ENCODE results near the gene CKMT1B. TPM values are rescaled to one million over a fixed set of nuclear protein-coding genes. Genes with fewer than 3 reads are reported as not detected.
"Not testable (repeated sequence)": the region's sequence is repeated elsewhere in the genome, so short reads cannot be mapped to it uniquely, and the experiment has no call there.

Gene CKMT1B
- total RNA-seq (ENCODE audit: low replicate concordance), result 41.2 and 73.2 TPM in 2 replicates
- long read RNA-seq, transcript CKMT1B-201 (10 exons, 1,779 nt), result major isoform, 224 of 342 reads
- long read RNA-seq, transcript CKMT1B-207 (9 exons, 1,747 nt), result minor isoform, 46 of 342 reads
- long read RNA-seq, partial matches to known transcripts, result 9 of 342 reads
- long read RNA-seq, other reads (novel, unspliced or antisense), result 63 of 342 reads

- not testable (repeated sequence) for H3K27ac Mint-ChIP-seq; H3K36me3 Mint-ChIP-seq; H3K27me3 Mint-ChIP-seq; H3K4me3 Mint-ChIP-seq; DNase-seq (ENCODE audit: extremely low spot score, unreplicated experiment); H3K9me3 Mint-ChIP-seq; H3K4me1 Mint-ChIP-seq (ENCODE audit: unreplicated experiment)
Observed at GRCh38 chr15:43593328-43594190, at the start of gene CKMT1B. Gene CKMT1B (plus strand): TSS chr15:43594027. CDS start chr15:43594219, 192 bp downstream.

- no peaks in the 10 kb centered on the region for H3K4me1 Mint-ChIP-seq (ENCODE audit: unreplicated experiment)
- no peak overlapping the region for H3K4me3 Mint-ChIP-seq
Observed at GRCh38 chr15:43544266-43544665, 49.6 kb upstream of the CKMT1B start.

GRCh38 chr15:43545426-43545825, 48.4 kb upstream of the CKMT1B start:
- DNase-seq (ENCODE audit: extremely low spot score, unreplicated experiment), result no peak
- Mint-ChIP-seq H3K4me3 (no peak overlapping the region), H3K4me1 (ENCODE audit: unreplicated experiment) (no peaks in the 10 kb centered on the region), H3K27ac (no peak overlapping the region), H3K27me3 (no peaks in the 10 kb centered on the region), H3K9me3 (no peaks in the 10 kb centered on the region), H3K36me3 (peaks cover 8% of the 10 kb centered on the region)
- TF ChIP-seq CTCF (conservative IDR thresholded peaks at IDR 0.05), result no peak

More at GRCh38 chr15:43544266-43544665, 49.6 kb upstream of the CKMT1B start:
- no peak for DNase-seq (ENCODE audit: extremely low spot score, unreplicated experiment)
- no peak for TF ChIP-seq CTCF (conservative IDR thresholded peaks at IDR 0.05)
- H3K27ac Mint-ChIP-seq, result no peak overlapping the region
- H3K27me3 Mint-ChIP-seq, result no peaks in the 10 kb centered on the region
- no peaks in the 10 kb centered on the region for H3K9me3 Mint-ChIP-seq
- peaks cover 8% of the 10 kb centered on the region for H3K36me3 Mint-ChIP-seq

- TF ChIP-seq CTCF (conservative IDR thresholded peaks at IDR 0.05), result no peak
- DNase-seq (ENCODE audit: extremely low spot score, unreplicated experiment), result no peak
- H3K9me3 Mint-ChIP-seq, result no peaks in the 10 kb centered on the region
- no peak overlapping the region for H3K4me3 Mint-ChIP-seq
- H3K4me1 Mint-ChIP-seq (ENCODE audit: unreplicated experiment), result no peaks in the 10 kb centered on the region
- peaks cover 14% of the 10 kb centered on the region for H3K36me3 Mint-ChIP-seq
- no peaks in the 10 kb centered on the region for H3K27me3 Mint-ChIP-seq
- no peak overlapping the region for H3K27ac Mint-ChIP-seq
Observed at GRCh38 chr15:43547539-43547938, 46.3 kb upstream of the CKMT1B start.

GRCh38 chr15:43550527-43551363, 43.1 kb upstream of the CKMT1B start:
- Mint-ChIP-seq H3K4me3 (no peak overlapping the region), H3K27me3 (no peaks in the 10 kb centered on the region), H3K4me1 (ENCODE audit: unreplicated experiment) (no peaks in the 10 kb centered on the region), H3K27ac (no peak overlapping the region), H3K9me3 (no peaks in the 10 kb centered on the region), H3K36me3 (peaks cover 14% of the 10 kb centered on the region)
- TF ChIP-seq CTCF (conservative IDR thresholded peaks at IDR 0.05), result no peak
- DNase-seq (ENCODE audit: extremely low spot score, unreplicated experiment), result no peak
